BLaER1 (cell line): ENCODE data around the gene FGGY.
A peak's percentile ranks its signal among the peaks of the same experiment; 100 is the strongest.

Experiments
- H3K27ac ChIP-seq: shearing (Covaris generic); formaldehyde crosslinking; 2 replicates; pipeline ENCODE4 v1.8.1; 2022
- H3K27me3 ChIP-seq: shearing (Covaris generic); formaldehyde crosslinking; 2 replicates; pipeline ENCODE4 v1.8.1; 2022
- H3K36me3 ChIP-seq: shearing (Covaris generic); formaldehyde crosslinking; 2 replicates; pipeline ENCODE4 v1.8.1; 2022
- H3K4me1 ChIP-seq: shearing (Covaris generic); formaldehyde crosslinking; 2 replicates; pipeline ENCODE4 v1.8.1; 2022
- H3K4me2 ChIP-seq: shearing (Covaris generic); formaldehyde crosslinking; 2 replicates; pipeline ENCODE4 v1.8.1; 2022
- H3K4me3 ChIP-seq: shearing (Covaris generic); formaldehyde crosslinking; 2 replicates; pipeline ENCODE4 v1.8.1; 2022
- H3K9ac ChIP-seq: shearing (Covaris generic); formaldehyde crosslinking; 2 replicates; pipeline ENCODE4 v1.8.1; 2022
- H3K9me3 ChIP-seq: shearing (Covaris generic); formaldehyde crosslinking; 2 replicates; pipeline ENCODE4 v1.8.1; 2022
- H4K20me1 ChIP-seq: shearing (Covaris generic); formaldehyde crosslinking; 2 replicates; pipeline ENCODE4 v1.8.1; 2022
- Cebpa-rat ChIP-seq: shearing (Covaris generic); IDR thresholded peaks from 2 replicates; pipeline ENCODE4 v1.8.1; 2022

Gene FGGY

GRCh38 chr1:59285691-59286090 lies 11.2 kb upstream of the FGGY start:
- Histone ChIP-seq H3K4me2 (no peak overlapping the region), H3K9me3 (no peaks in the 10 kb centered on the region), H3K27me3 (no peaks in the 10 kb centered on the region), H3K4me1 (no peaks in the 10 kb centered on the region), H4K20me1 (no peaks in the 10 kb centered on the region), H3K36me3 (no peaks in the 10 kb centered on the region), H3K9ac (no peak overlapping the region), H3K27ac (no peak overlapping the region), H3K4me3 (no peak overlapping the region)
- TF ChIP-seq Cebpa-rat, result no peak

- H3K9ac ChIP-seq, result no peak overlapping the region
- H3K36me3 ChIP-seq, result no peaks in the 10 kb centered on the region
- no peaks in the 10 kb centered on the region for H3K27me3 ChIP-seq
- H3K4me2 ChIP-seq, result no peak overlapping the region
- no peak overlapping the region for H3K27ac ChIP-seq
- peaks cover 16% of the 10 kb centered on the region for H3K4me1 ChIP-seq
- no peak overlapping the region for H3K4me3 ChIP-seq
- TF ChIP-seq Cebpa-rat, result no peak
- H4K20me1 ChIP-seq, result no peaks in the 10 kb centered on the region
- no peaks in the 10 kb centered on the region for H3K9me3 ChIP-seq
Observed at GRCh38 chr1:59288046-59288445, 8.8 kb upstream of the FGGY start.

GRCh38 chr1:59289570-59289969 lies 7.3 kb upstream of the FGGY start:
- Histone ChIP-seq H3K36me3 (no peaks in the 10 kb centered on the region), H3K4me2 (no peak overlapping the region), H4K20me1 (no peaks in the 10 kb centered on the region), H3K4me3 (no peak overlapping the region), H3K27me3 (no peaks in the 10 kb centered on the region), H3K27ac (no peak overlapping the region), H3K9me3 (no peaks in the 10 kb centered on the region), H3K9ac (no peak overlapping the region), H3K4me1 (peaks cover 21% of the 10 kb centered on the region)
- TF ChIP-seq Cebpa-rat, result no peak

- Histone ChIP-seq H3K9ac (no peak overlapping the region), H3K4me1 (peaks cover 21% of the 10 kb centered on the region), H3K27ac (no peak overlapping the region), H3K36me3 (no peaks in the 10 kb centered on the region), H4K20me1 (no peaks in the 10 kb centered on the region), H3K4me2 (no peak overlapping the region), H3K9me3 (no peaks in the 10 kb centered on the region), H3K4me3 (no peak overlapping the region), H3K27me3 (no peaks in the 10 kb centered on the region)
- TF ChIP-seq Cebpa-rat, result no peak
Observed at GRCh38 chr1:59290193-59290949, 6.5 kb upstream of the FGGY start.

- H3K4me2 ChIP-seq, result peak overlapping the region; percentile 50
- peaks cover 28% of the 10 kb centered on the region for H3K4me1 ChIP-seq
- H3K27me3 ChIP-seq, result no peaks in the 10 kb centered on the region
- no peaks in the 10 kb centered on the region for H3K9me3 ChIP-seq
- H3K9ac ChIP-seq, result no peak overlapping the region
- no peak overlapping the region for H3K4me3 ChIP-seq
- H3K36me3 ChIP-seq, result no peaks in the 10 kb centered on the region
- peak overlapping the region; percentile 36; the same call in 1 of the 2 replicates for H3K27ac ChIP-seq
- TF ChIP-seq Cebpa-rat, result no peak
- H4K20me1 ChIP-seq, result no peaks in the 10 kb centered on the region
Observed at GRCh38 chr1:59291561-59291960, 5.3 kb upstream of the FGGY start.

GRCh38 chr1:59292562-59292961 lies 4.3 kb upstream of the FGGY start:
- no peaks in the 10 kb centered on the region for H4K20me1 ChIP-seq
- no peak overlapping the region for H3K4me3 ChIP-seq
- no peak overlapping the region for H3K9ac ChIP-seq
- H3K4me2 ChIP-seq, result peak overlapping the region; percentile 50
- H3K4me1 ChIP-seq, result peaks cover 33% of the 10 kb centered on the region
- no peaks in the 10 kb centered on the region for H3K9me3 ChIP-seq
- H3K27me3 ChIP-seq, result no peaks in the 10 kb centered on the region
- peak overlapping the region; percentile 36 for H3K27ac ChIP-seq
- no peaks in the 10 kb centered on the region for H3K36me3 ChIP-seq
- peak; percentile 96 for TF ChIP-seq Cebpa-rat

- Histone ChIP-seq H3K4me3 (no peak overlapping the region), H3K36me3 (no peaks in the 10 kb centered on the region), H3K9me3 (no peaks in the 10 kb centered on the region), H3K4me2 (peak overlapping the region; percentile 50), H3K27me3 (no peaks in the 10 kb centered on the region), H3K27ac (0 out of 2 replicates have a peak overlapping the region, but pooled peaks have one; percentile 14), H4K20me1 (no peaks in the 10 kb centered on the region), H3K4me1 (peaks cover 39% of the 10 kb centered on the region), H3K9ac (no peak overlapping the region)
- TF ChIP-seq Cebpa-rat, result no peak
Observed at GRCh38 chr1:59293206-59293605, 3.7 kb upstream of the FGGY start.

GRCh38 chr1:59293849-59294248 lies 3.0 kb upstream of the FGGY start:
- peaks cover 40% of the 10 kb centered on the region for H3K4me1 ChIP-seq
- no peaks in the 10 kb centered on the region for H3K36me3 ChIP-seq
- no peak overlapping the region for H3K9ac ChIP-seq
- H3K27ac ChIP-seq, result no peak overlapping the region
- H4K20me1 ChIP-seq, result no peaks in the 10 kb centered on the region
- no peaks in the 10 kb centered on the region for H3K27me3 ChIP-seq
- no peaks in the 10 kb centered on the region for H3K9me3 ChIP-seq
- no peak overlapping the region for H3K4me2 ChIP-seq
- no peak for TF ChIP-seq Cebpa-rat
- H3K4me3 ChIP-seq, result no peak overlapping the region

- H3K9ac ChIP-seq, result no peak overlapping the region
- no peaks in the 10 kb centered on the region for H3K27me3 ChIP-seq
- no peak overlapping the region for H3K4me3 ChIP-seq
- no peak overlapping the region for H3K27ac ChIP-seq
- peaks cover 40% of the 10 kb centered on the region for H3K4me1 ChIP-seq
- no peaks in the 10 kb centered on the region for H3K36me3 ChIP-seq
- H3K4me2 ChIP-seq, result no peak overlapping the region
- no peaks in the 10 kb centered on the region for H3K9me3 ChIP-seq
- TF ChIP-seq Cebpa-rat, result no peak
- H4K20me1 ChIP-seq, result no peaks in the 10 kb centered on the region
Observed at GRCh38 chr1:59294423-59294822, 2.5 kb upstream of the FGGY start.

- H3K27ac ChIP-seq, result no peak overlapping the region
- H3K36me3 ChIP-seq, result no peaks in the 10 kb centered on the region
- H3K4me1 ChIP-seq, result peaks cover 40% of the 10 kb centered on the region
- peak overlapping the region; percentile 75 for H3K4me3 ChIP-seq
- no peaks in the 10 kb centered on the region for H4K20me1 ChIP-seq
- H3K4me2 ChIP-seq, result peak overlapping the region; percentile 86
- H3K9ac ChIP-seq, result no peak overlapping the region
- TF ChIP-seq Cebpa-rat, result no peak
- no peaks in the 10 kb centered on the region for H3K27me3 ChIP-seq
- H3K9me3 ChIP-seq, result no peaks in the 10 kb centered on the region
Observed at GRCh38 chr1:59295618-59296017, 1.3 kb upstream of the FGGY start.
